ENCODE measurements around the gene TCHHL1.

GRCh38 chr1:152047413-152047729, 41.5 kb downstream of the TCHHL1 start:
- TF ChIP-seq TEAD4 (CRISPR knock-in tag; IDR thresholded peaks at IDR 0.05) = no peak
- TF ChIP-seq JUN (CRISPR knock-in tag; IDR thresholded peaks at IDR 0.05) = no peak
- no peak for TF ChIP-seq CTCF (IDR thresholded peaks at IDR 0.05)
- TF ChIP-seq HMGXB4 (CRISPR knock-in tag; IDR thresholded peaks at IDR 0.05) = no peak
- no peak for TF ChIP-seq ELF4 (CRISPR knock-in tag; IDR thresholded peaks at IDR 0.05; ENCODE audit: low read depth)
- no peak for TF ChIP-seq MAX (CRISPR knock-in tag; IDR thresholded peaks at IDR 0.05)
- TF ChIP-seq CBFB (CRISPR knock-in tag; IDR thresholded peaks at IDR 0.05; ENCODE audit: low read depth) = no peak
- no peak for TF ChIP-seq ATF3 (CRISPR knock-in tag; conservative IDR thresholded peaks at IDR 0.05)
- TF ChIP-seq ESRRA (CRISPR knock-in tag; IDR thresholded peaks at IDR 0.05; ENCODE audit: borderline replicate concordance) = no peak
- no peak for TF ChIP-seq KAT7 (CRISPR knock-in tag; IDR thresholded peaks at IDR 0.05; ENCODE audit: borderline replicate concordance)
- no peak for TF ChIP-seq NR1H2 (CRISPR knock-in tag; IDR thresholded peaks at IDR 0.05)

All from WTC11 (cell line).